Ishikawa (cell line): ENCODE results near the gene LRRC46.

Experiments used
- CEBPB ChIP-seq: IDR thresholded peaks from 2 replicates; pipeline ENCODE4 v1.6.1; 2012
- CREB1 ChIP-seq: IDR thresholded peaks from 2 replicates; pipeline ENCODE4 v1.6.1; 2012; ENCODE audit warnings: low read depth
- EGR1 ChIP-seq: IDR thresholded peaks from 2 replicates; pipeline ENCODE4 v1.6.1; 2012
- EP300 ChIP-seq: IDR thresholded peaks from 2 replicates; pipeline ENCODE4 v1.6.1; 2012; ENCODE audit warnings: borderline replicate concordance
- FOXM1 ChIP-seq: IDR thresholded peaks from 2 replicates; pipeline ENCODE4 v1.6.1; 2012; ENCODE audit warnings: low read depth, borderline replicate concordance
- MAX ChIP-seq: IDR thresholded peaks from 2 replicates; pipeline ENCODE4 v1.6.1; 2012
- NFIC ChIP-seq: IDR thresholded peaks from 2 replicates; pipeline ENCODE4 v1.6.1; 2012
- RAD21 ChIP-seq: IDR thresholded peaks from 2 replicates; pipeline ENCODE4 v1.6.1; 2012; ENCODE audit warnings: low read depth
- TAF1 ChIP-seq: IDR thresholded peaks from 2 replicates; pipeline ENCODE4 v1.6.1; 2012; ENCODE audit warnings: low read depth, mild to moderate bottlenecking
- TCF12 ChIP-seq: IDR thresholded peaks from 2 replicates; pipeline ENCODE4 v1.6.1; 2012; ENCODE audit warnings: low read depth
- TEAD4 ChIP-seq: IDR thresholded peaks from 2 replicates; pipeline ENCODE4 v1.6.1; 2012
- YY1 ChIP-seq: IDR thresholded peaks from 2 replicates; pipeline ENCODE4 v1.6.1; 2012; ENCODE audit warnings: low read depth
- ZBTB7A ChIP-seq: IDR thresholded peaks from 2 replicates; pipeline ENCODE4 v1.6.1; 2012; ENCODE audit warnings: low read depth
- TF ChIP-seq, protein P1 (sequence below): IDR thresholded peaks from 2 replicates; pipeline ENCODE4 v1.6.1; 2012; ENCODE audit warnings: low read depth, mild to moderate bottlenecking
- TF ChIP-seq, protein P2 (sequence below): IDR thresholded peaks from 2 replicates; pipeline ENCODE4 v1.6.1; 2012

The LRRC46 gene

DNA sequence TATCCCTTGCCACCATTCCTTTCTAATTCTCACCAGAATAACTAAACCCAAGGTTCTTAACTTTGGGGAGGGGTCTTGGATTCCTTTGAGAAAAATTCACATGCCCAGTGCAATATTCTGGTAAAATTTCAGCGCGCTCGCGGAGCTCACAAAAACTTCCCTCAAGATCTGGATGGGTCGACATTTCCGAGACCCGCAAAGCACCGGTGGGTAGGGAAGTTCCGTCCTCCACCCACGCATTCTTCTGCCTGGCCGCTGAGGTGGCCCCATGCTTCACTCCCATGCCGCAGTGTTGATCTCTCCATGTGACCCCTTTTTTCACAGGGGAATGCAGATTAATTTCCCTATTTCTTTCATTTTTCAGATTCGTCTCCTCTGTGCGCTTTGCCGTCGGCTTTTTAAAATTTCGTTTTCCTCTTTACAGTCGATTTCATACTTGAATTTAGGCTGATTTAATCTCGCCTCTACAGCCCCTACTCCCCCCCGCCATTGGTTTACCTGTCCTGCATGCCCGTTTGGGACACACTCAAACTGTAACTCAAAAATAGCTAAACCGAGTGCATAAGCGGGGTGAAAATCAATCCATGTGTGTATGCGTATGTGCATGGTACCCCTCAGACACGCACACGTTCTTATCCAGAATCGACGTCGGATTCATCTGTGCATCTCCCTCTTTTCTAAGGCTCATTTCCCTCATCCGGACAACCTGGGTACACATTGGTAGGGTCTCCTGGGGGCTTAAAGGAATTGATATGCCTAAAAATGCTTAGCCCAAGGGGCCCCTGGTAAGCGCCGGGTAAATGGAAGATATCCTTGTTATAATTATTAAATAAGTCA lies 20.9 kb downstream of the LRRC46 start:
- no peak for TF ChIP-seq TCF12
- no peak for TF ChIP-seq ZBTB7A
- TF ChIP-seq, protein P1, sequence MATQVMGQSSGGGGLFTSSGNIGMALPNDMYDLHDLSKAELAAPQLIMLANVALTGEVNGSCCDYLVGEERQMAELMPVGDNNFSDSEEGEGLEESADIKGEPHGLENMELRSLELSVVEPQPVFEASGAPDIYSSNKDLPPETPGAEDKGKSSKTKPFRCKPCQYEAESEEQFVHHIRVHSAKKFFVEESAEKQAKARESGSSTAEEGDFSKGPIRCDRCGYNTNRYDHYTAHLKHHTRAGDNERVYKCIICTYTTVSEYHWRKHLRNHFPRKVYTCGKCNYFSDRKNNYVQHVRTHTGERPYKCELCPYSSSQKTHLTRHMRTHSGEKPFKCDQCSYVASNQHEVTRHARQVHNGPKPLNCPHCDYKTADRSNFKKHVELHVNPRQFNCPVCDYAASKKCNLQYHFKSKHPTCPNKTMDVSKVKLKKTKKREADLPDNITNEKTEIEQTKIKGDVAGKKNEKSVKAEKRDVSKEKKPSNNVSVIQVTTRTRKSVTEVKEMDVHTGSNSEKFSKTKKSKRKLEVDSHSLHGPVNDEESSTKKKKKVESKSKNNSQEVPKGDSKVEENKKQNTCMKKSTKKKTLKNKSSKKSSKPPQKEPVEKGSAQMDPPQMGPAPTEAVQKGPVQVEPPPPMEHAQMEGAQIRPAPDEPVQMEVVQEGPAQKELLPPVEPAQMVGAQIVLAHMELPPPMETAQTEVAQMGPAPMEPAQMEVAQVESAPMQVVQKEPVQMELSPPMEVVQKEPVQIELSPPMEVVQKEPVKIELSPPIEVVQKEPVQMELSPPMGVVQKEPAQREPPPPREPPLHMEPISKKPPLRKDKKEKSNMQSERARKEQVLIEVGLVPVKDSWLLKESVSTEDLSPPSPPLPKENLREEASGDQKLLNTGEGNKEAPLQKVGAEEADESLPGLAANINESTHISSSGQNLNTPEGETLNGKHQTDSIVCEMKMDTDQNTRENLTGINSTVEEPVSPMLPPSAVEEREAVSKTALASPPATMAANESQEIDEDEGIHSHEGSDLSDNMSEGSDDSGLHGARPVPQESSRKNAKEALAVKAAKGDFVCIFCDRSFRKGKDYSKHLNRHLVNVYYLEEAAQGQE: no peak
- TF ChIP-seq CEBPB: no peak
- TF ChIP-seq, protein P2, sequence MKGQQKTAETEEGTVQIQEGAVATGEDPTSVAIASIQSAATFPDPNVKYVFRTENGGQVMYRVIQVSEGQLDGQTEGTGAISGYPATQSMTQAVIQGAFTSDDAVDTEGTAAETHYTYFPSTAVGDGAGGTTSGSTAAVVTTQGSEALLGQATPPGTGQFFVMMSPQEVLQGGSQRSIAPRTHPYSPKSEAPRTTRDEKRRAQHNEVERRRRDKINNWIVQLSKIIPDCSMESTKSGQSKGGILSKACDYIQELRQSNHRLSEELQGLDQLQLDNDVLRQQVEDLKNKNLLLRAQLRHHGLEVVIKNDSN: no peak
- TF ChIP-seq EGR1: peak; percentile 65; the same call in 1 of the 2 replicates

DNA sequence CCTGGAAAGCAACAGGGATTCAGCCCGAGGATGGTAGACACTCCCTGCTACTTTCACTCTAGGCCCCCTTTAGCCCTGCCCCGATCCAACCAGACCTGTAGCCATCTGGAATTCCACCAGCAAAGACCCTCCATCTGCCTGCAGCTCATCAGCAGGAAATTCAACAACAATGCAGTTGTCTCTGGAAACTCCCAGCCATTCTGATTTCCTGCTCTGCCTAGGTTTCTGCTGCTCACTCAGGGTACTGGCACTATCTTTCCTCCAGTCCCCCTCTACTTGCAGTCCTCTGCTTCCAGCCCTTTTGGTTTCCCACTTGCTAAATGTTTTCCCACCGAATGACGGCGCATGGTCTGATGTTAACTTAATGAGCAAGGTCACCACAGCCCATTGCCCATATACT lies 22.1 kb downstream of the LRRC46 start:
- TF ChIP-seq EGR1 (no peak), TAF1 (no peak), RAD21 (no peak), MAX (no peak), YY1 (no peak), CEBPB (no peak), NFIC (no peak)
- TF ChIP-seq, protein P1: no peak

GRCh38 chr17:47855737-47856136 lies 24.3 kb downstream of the LRRC46 start:
- no peak for TF ChIP-seq TCF12
- TF ChIP-seq TEAD4: no peak
- no peak for TF ChIP-seq EP300
- TF ChIP-seq RAD21: no peak
- TF ChIP-seq ZBTB7A: no peak
- no peak for TF ChIP-seq NFIC
- no peak for TF ChIP-seq FOXM1
- no peak for TF ChIP-seq EGR1

- TF ChIP-seq EP300: no peak
- TF ChIP-seq EGR1: no peak
- TF ChIP-seq NFIC: no peak
- no peak for TF ChIP-seq ZBTB7A
- no peak for TF ChIP-seq YY1
- no peak for TF ChIP-seq CREB1
- no peak for TF ChIP-seq FOXM1
- no peak for TF ChIP-seq CEBPB
- no peak for TF ChIP-seq RAD21
- no peak for TF ChIP-seq TEAD4
- no peak for TF ChIP-seq TAF1
- TF ChIP-seq, protein P1: no peak
- no peak for TF ChIP-seq TCF12
- TF ChIP-seq, protein P2: no peak
- TF ChIP-seq MAX: no peak
Measured at GRCh38 chr17:47856830-47857229, 25.4 kb downstream of the LRRC46 start.
